Cardiac muscle cell (in vitro differentiated cells and primary cell): Measurements from ENCODE around the gene TNPO2. TPM values are rescaled to one million over a fixed set of nuclear protein-coding genes. Genes with fewer than 3 reads are reported as not detected.
"Not testable (repeated sequence)": the region's sequence is repeated elsewhere in the genome, so short reads cannot be mapped to it uniquely, and the experiment has no call there.

Source experiments
- DNase-seq, 2 donors: peaks; one replicate each; pipeline versions ENCODE4 v3.0.0 to v3.0.0-alpha.2; 2010 to 2017; ENCODE audit warnings: low read depth in 1 of 2, low spot score in 1 of 2
- H3K27ac ChIP-seq: fragments of 200-600 bp; sonication (generic); 2 replicates; pipeline ENCODE4 v1.5.1; 2016
- H3K27me3 ChIP-seq: fragments of 200-600 bp; sonication (generic); 2 replicates; pipeline ENCODE4 v1.6.0; 2016; ENCODE audit warnings: control low read depth
- H3K36me3 ChIP-seq: fragments of 200-600 bp; sonication (generic); 2 replicates; pipeline ENCODE4 v1.5.1; 2016; ENCODE audit warnings: control low read depth
- H3K4me1 ChIP-seq: fragments of 200-600 bp; sonication (generic); 2 replicates; pipeline ENCODE4 v1.8.1; 2017; ENCODE audit warnings: low read depth, mild to moderate bottlenecking, mixed run types
- H3K4me3 ChIP-seq: fragments of 200-600 bp; sonication (generic); 2 replicates; pipeline ENCODE4 v1.5.1; 2016; ENCODE audit warnings: mild to moderate bottlenecking
- H3K9me3 ChIP-seq: fragments of 200-600 bp; sonication (generic); 2 replicates; pipeline ENCODE4 v1.5.1; 2017; ENCODE audit warnings: low read depth, mild to moderate bottlenecking, control low read depth
- polyA plus RNA-seq: library from polyadenylated mRNA; unstranded; fragments of >200 nt; fragmentation: Nextera tagmentation; extraction: Ambion mirVana; gene quantifications from 2 replicates; pipeline ENCODE4 v1.2.1, GENCODE V29; 2016
- total RNA-seq: library from RNA; depleted of rRNA; stranded (reverse); fragments of >200 nt; gene quantifications from 2 replicates; pipeline ENCODE4 v1.2.3, GENCODE V29; 2016
- TF ChIP-seq, protein P1 (sequence below): IDR thresholded peaks from 2 replicates; pipeline ENCODE4 v1.5.1; 2012; ENCODE audit warnings: low read depth, mild to moderate bottlenecking, low read length

Gene TNPO2
- total and polyA plus RNA-seq, 2 experiments from 2014 or later, result 20.1 to 68.6 TPM

DNA sequence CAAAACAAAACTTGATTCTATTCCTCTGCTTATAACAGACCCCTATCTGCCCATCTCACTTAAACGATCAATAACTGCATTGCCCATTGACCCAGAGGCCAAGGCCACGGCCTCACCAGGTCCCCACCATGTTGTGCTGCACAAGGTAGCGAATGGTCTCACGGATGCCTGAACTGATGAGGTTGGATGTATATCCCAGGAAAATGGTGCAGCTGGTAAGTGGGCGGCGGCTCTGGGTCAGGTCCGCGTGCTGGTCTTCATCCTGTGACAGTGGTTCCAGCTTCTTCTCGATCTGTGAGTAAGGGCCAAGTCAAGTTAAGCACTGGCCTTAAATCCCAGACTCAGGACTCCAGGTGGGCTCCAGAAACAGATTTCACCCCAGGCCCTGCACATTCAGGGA, 43.7 kb downstream of the TNPO2 start:
- no peak overlapping the region for H3K27ac ChIP-seq
- TF ChIP-seq, protein P1, sequence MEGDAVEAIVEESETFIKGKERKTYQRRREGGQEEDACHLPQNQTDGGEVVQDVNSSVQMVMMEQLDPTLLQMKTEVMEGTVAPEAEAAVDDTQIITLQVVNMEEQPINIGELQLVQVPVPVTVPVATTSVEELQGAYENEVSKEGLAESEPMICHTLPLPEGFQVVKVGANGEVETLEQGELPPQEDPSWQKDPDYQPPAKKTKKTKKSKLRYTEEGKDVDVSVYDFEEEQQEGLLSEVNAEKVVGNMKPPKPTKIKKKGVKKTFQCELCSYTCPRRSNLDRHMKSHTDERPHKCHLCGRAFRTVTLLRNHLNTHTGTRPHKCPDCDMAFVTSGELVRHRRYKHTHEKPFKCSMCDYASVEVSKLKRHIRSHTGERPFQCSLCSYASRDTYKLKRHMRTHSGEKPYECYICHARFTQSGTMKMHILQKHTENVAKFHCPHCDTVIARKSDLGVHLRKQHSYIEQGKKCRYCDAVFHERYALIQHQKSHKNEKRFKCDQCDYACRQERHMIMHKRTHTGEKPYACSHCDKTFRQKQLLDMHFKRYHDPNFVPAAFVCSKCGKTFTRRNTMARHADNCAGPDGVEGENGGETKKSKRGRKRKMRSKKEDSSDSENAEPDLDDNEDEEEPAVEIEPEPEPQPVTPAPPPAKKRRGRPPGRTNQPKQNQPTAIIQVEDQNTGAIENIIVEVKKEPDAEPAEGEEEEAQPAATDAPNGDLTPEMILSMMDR, result no peak
- H3K4me1 ChIP-seq, result no peaks in the 10 kb centered on the region
- no peaks in the 10 kb centered on the region for H3K27me3 ChIP-seq
- H3K9me3 ChIP-seq, result no peaks in the 10 kb centered on the region
- H3K36me3 ChIP-seq, result peaks cover 24% of the 10 kb centered on the region
- DNase-seq, result no peak
- H3K4me3 ChIP-seq, result no peak overlapping the region

DNA sequence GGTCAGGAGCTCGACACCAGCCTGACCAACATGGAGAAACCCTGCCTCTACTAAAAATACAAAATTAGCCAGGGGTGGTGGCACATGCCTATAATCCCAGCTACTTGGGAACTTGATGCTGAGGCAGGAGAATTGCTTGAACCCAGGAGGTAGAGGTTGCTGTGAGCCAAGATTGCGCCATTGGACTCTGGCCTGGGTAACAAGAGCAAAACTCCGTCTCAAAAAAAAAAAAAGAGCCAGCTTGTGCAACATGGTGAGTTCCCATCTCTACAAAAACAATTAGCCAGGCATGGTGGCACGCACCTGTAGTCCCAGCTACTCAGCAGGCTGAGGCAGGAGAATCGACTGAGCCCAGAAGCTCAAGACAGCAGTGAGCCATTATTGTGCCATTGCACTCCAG, 45.7 kb downstream of the TNPO2 start:
- peaks cover 27% of the 10 kb centered on the region for H3K36me3 ChIP-seq
- DNase-seq, H3K27me3 ChIP-seq, H3K27ac ChIP-seq, H3K4me3 ChIP-seq, H3K9me3 ChIP-seq, H3K4me1 ChIP-seq: not testable (repeated sequence)

DNA sequence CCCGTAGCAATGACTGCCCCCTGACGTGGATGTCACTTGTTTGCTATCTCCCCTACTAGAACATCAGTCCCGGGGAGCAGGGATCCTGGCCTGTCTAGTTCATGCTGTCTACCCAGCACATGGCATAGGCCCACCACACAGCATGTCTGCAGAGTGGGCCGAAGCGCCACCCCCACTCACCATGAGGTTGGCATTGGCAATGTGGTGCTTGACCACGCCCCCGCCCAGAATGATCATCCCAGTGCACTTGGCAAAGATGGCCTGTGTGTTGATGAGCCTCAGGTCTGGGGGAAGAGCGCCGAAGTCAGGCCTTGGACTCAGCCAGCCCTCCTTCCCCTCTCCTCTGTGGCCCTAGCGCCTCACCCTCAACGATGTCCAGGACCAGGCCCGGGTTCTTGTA, 46.8 kb downstream of the TNPO2 start:
- Histone ChIP-seq H3K4me1 (no peaks in the 10 kb centered on the region), H3K4me3 (no peak overlapping the region), H3K9me3 (no peaks in the 10 kb centered on the region), H3K36me3 (peaks cover 27% of the 10 kb centered on the region), H3K27me3 (no peaks in the 10 kb centered on the region), H3K27ac (no peak overlapping the region)
- no peak for DNase-seq
- TF ChIP-seq, protein P1, result no peak

DNA sequence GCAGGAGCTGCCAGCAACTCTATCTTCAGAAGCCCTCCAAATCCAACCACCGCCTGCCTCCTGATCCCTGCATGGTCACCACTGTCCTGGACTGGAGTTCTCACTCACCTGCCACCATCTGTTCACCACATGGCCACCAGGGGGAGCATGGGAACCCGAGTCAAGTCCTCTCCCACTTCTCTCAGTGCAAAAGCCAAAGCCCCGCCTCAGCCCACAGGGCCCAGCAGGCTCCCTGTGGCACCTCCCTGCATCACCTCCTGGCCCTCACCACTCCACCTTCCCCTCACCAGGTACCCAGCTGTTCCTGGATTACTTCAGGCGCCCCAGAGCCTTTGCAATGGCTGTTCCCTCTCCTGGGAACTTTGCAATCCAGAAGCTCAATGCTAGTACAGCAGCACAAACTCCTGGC, 47.3 kb downstream of the TNPO2 start:
- no peaks in the 10 kb centered on the region for H3K4me1 ChIP-seq
- no peaks in the 10 kb centered on the region for H3K27me3 ChIP-seq
- H3K36me3 ChIP-seq, result peaks cover 27% of the 10 kb centered on the region
- H3K9me3 ChIP-seq, result no peaks in the 10 kb centered on the region
- no peak overlapping the region for H3K27ac ChIP-seq
- H3K4me3 ChIP-seq, result no peak overlapping the region
- DNase-seq, result peak; percentile 83 to 85
- TF ChIP-seq, protein P1, result peak; percentile 92

DNA sequence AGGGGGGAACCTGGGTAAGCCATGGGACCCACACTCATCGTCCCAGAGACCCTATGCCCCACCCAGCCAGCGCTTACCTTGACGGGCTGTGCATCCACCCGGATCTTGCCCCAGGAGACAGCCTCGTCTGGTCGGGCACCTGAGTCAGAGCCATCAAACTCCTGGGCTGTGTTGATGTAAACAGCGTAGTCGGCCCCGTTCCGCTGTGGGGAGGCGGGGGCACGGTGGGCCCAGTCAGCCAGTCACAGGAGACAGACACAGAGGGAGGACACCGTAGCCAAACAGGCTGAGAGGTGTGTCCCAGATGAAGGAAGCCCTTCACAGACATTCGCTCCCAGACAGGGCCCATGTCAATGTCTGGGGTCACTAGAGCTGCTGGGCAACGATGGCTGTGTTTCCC, 47.8 kb downstream of the TNPO2 start:
- no peaks in the 10 kb centered on the region for H3K27me3 ChIP-seq
- H3K27ac ChIP-seq, result no peak overlapping the region
- H3K9me3 ChIP-seq, result no peaks in the 10 kb centered on the region
- no peaks in the 10 kb centered on the region for H3K4me1 ChIP-seq
- H3K4me3 ChIP-seq, result no peak overlapping the region
- no peak for DNase-seq
- TF ChIP-seq, protein P1, result no peak
- H3K36me3 ChIP-seq, result peaks cover 27% of the 10 kb centered on the region

DNA sequence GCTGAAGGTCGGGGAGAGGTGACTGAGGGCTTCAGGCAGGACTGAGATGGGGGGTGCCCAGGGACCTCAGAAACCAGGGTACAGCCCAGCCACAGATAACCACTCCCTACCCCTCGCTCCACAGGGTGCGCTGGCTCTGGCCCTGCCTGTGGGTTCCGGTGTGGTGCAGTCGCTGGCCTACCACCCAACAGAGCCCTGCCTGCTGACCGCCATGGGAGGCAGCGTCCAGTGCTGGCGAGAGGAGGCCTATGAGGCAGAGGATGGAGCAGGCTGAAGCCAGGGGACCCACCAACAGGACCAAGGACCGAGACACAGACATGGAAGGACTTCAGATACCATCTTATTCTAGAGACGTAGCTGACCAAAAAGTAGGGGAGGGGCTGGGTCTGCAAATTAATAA, 48.3 kb downstream of the TNPO2 start:
- H3K4me1 ChIP-seq, result peaks cover 4% of the 10 kb centered on the region
- no peaks in the 10 kb centered on the region for H3K27me3 ChIP-seq
- peaks cover 27% of the 10 kb centered on the region for H3K36me3 ChIP-seq
- no peak overlapping the region for H3K27ac ChIP-seq
- no peak overlapping the region for H3K4me3 ChIP-seq
- H3K9me3 ChIP-seq, result no peaks in the 10 kb centered on the region
- DNase-seq, result no peak
- TF ChIP-seq, protein P1, result no peak
